ENCODE data around the gene RIPK3.

Gene RIPK3

GRCh38 chr14:24321212-24321975 is 18.4 kb downstream of the RIPK3 start:
- no peak for DNase-seq

GRCh38 chr14:24317141-24317928 is 22.5 kb downstream of the RIPK3 start:
- no peak for DNase-seq

GRCh38 chr14:24316597-24316950 is 23.2 kb downstream of the RIPK3 start:
- no peak for DNase-seq

GRCh38 chr14:24315807-24316596 is 23.8 kb downstream of the RIPK3 start:
- no peak for DNase-seq

GRCh38 chr14:24315243-24315806 is 24.5 kb downstream of the RIPK3 start:
- DNase-seq = no peak

GRCh38 chr14:24314377-24315193 is 25.2 kb downstream of the RIPK3 start:
- DNase-seq = no peak

- DNase-seq = no peak
Observed at GRCh38 chr14:24313913-24314312, 25.9 kb downstream of the RIPK3 start.

GRCh38 chr14:24312736-24313507 is 26.9 kb downstream of the RIPK3 start:
- peak in 2 of 5 experiments; percentile 68 to 79 for DNase-seq

- peak in 1 of 5 experiments; percentile 52 for DNase-seq
Observed at GRCh38 chr14:24311837-24312615, 27.8 kb downstream of the RIPK3 start.

- peak; percentile 38 to 87 (median 59) for DNase-seq
Observed at GRCh38 chr14:24310646-24311604, 28.9 kb downstream of the RIPK3 start, which contains the start of gene LTB4R. Gene LTB4R (plus strand): TSS chr14:24311502. CDS start chr14:24315652, 4,150 bp downstream.

GRCh38 chr14:24310265-24310645 is 29.5 kb downstream of the RIPK3 start:
- no peak for DNase-seq

- DNase-seq = no peak
Observed at GRCh38 chr14:24309538-24310264, 30.1 kb downstream of the RIPK3 start, which contains the start of gene LTB4R2. Gene LTB4R2 (plus strand): TSS chr14:24310140. CDS start chr14:24310665, 525 bp downstream.

- no peak for DNase-seq
Observed at GRCh38 chr14:24308342-24309124, 31.3 kb downstream of the RIPK3 start.

- DNase-seq = peak in 4 of 5 experiments; percentile 37 to 65 (median 40)
Observed at GRCh38 chr14:24307575-24308341, 32.0 kb downstream of the RIPK3 start, which contains the start of gene CIDEB. Gene CIDEB (minus strand): TSS chr14:24307977. CDS start chr14:24307858, 119 bp downstream.

GRCh38 chr14:24307156-24307574 is 32.6 kb downstream of the RIPK3 start:
- DNase-seq = no peak

- no peak for DNase-seq
Observed at GRCh38 chr14:24304019-24304387, 35.8 kb downstream of the RIPK3 start.
